Putamen (tissue), 1 donor: ENCODE measurements around the gene WASL.

Experiments used
- DNase-seq: peaks from one replicate; pipeline ENCODE4 v3.0.0-alpha.2; 2016; ENCODE audit warnings: low spot score

WASL gene

GRCh38 chr7:123690550-123690949 lies 58.3 kb downstream of the WASL start:
- DNase-seq: no peak

- DNase-seq: no peak
Measured at GRCh38 chr7:123689250-123689649, 59.6 kb downstream of the WASL start.

GRCh38 chr7:123687727-123688126 lies 61.1 kb downstream of the WASL start:
- DNase-seq: no peak

DNA sequence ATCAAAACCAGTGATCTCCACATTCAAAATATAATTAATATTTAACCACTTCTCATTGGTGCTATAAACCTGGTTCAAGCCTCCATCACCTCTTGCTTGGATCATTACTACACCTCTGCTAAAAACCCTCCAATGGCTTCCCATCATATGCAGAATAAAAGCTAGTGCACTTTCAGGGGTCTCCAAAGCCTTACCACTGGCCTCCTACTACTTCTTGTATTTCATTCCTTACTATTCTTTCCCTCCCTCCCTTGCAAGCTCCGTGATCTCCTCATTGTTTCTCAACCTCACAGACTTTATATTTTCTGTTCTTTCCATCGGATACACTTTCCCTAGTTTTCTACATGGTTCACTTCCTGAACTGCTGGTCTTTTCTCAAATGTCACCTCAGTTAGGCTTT lies 61.6 kb downstream of the WASL start:
- no peak for DNase-seq

DNA sequence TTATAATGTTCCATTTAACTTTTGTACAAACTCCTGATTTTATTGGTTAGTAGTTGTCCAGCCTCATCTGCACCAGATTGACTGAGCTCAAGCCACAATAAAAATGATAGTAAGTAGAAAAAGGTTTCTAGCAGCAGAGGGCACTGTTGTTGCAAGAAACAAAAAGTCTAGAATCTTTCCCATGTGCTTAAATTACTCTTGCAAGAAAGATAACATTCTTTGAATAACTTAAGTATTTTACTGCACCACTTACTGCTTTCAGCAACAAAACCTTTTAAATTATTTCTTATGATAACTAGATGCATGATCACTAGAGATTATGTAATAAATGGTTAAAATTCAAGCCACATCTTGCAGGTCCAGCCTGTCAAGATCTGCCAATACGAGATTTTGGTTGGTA lies 66.1 kb downstream of the WASL start:
- DNase-seq: peak; percentile 18

- DNase-seq: no peak
Measured at GRCh38 chr7:123681561-123681960, 67.2 kb downstream of the WASL start.

- DNase-seq: no peak
Measured at GRCh38 chr7:123680580-123680979, 68.2 kb downstream of the WASL start.

DNA sequence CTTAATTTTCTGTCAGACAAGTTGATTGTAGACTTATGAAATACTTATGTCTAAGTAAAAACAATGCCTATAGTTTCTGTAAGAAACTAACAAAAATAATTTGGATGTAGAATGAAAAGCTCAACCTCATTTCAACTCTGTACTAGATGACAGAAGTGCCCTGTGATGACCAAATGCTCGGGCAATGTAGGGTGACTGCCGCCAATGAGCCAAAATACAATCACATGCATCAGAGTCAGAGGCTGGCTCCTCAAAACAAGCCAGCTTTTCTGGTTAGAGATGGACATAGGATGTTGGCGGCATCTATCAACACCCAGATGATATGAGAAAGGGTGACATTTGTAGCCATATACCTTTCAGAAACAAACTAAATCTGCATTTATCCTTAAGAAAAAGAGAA lies 69.2 kb downstream of the WASL start:
- DNase-seq: no peak

GRCh38 chr7:123677061-123677715 lies 71.6 kb downstream of the WASL start:
- no peak for DNase-seq

DNA sequence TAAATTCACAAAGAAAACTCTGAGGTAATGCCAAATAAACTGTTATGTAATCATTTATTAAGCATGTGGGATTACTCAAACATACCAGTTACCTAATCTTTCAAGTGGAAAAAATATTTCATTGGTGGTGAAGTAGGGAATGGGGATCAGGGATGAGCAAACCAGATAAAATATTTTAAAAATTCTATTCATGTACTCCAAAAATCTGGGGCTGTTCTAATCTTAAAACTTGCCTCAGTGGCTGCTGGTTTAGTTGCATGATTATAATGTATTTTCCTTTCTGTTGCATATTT lies 73.7 kb downstream of the WASL start:
- no peak for DNase-seq

GRCh38 chr7:123674399-123675180 lies 74.2 kb downstream of the WASL start:
- DNase-seq: no peak

DNA sequence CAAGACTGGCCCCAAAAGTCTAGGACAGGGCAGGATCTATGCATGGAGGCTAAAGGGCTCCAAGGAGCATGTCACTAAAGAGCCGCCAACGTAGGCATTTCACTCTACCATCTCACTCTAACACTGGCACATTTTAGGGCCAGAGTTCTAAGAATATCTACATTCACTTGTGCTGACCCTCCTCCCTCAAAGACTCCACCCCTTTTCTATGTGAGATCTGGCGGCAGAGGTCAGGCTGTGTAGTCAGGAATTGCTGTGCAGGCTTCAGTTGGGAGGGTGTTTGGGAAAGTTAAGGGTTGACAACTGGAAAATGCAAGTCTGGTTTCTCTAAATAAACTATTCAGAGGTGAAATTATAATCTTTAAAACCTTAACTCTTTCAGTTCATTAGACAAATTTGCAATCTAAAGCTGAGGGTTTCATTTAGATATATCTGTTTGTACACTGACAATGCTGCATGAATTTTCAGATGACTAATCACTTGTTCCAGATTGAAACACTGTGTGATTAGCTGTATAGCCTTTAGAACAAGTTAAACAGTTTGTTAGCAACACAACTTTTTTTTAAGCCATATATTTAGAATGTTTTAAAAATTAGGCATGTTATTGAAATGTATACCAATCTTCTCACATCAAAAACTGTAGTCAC lies 74.9 kb downstream of the WASL start:
- no peak for DNase-seq

DNA sequence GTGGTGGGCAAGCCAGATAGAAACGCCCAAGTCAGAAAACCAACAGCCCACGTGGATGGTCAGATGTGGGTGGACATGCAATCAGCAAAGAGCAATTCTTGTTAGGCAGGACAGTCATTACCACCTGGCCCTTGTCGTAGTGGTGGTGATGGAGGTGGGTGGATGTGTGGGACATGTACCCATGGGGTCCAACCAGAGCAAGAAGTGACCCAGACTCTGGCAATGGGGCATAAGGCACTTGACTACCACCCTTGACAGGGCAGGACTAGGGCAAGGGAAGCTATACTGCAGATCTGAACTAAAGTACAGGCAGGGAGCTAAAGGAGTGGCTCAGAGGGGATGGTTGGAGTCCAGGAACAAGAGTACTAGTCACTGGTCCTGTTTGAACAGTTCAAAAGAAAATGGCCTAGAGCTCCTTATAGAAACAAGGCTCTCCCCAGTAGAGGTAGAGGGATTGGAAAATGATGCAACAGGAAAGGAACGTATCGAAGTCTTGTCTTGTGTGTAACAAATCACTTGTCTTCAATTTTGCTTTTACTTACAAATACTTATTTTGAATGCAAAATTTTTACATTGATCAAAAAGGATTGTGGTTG lies 75.6 kb downstream of the WASL start:
- DNase-seq: no peak

DNA sequence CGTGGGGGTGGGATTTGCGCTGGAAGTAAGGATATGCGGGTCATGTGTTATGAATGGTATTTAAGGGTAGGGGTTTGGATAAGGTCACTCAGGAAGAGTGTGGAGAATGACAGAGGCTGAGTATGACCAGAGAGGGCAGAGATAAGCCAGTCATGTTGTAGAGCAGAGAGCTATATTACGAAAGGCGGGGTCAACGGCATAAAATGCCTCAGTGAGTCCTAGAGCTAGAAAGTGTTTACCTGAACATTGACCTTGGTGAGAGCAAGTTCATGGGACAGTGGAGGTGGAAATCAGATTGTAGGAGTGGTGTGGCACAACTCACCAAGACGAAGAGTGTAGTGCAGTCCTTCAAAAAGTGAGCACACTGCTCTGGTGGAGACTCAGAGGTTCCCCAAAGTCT lies 79.3 kb downstream of the WASL start:
- no peak for DNase-seq

DNA sequence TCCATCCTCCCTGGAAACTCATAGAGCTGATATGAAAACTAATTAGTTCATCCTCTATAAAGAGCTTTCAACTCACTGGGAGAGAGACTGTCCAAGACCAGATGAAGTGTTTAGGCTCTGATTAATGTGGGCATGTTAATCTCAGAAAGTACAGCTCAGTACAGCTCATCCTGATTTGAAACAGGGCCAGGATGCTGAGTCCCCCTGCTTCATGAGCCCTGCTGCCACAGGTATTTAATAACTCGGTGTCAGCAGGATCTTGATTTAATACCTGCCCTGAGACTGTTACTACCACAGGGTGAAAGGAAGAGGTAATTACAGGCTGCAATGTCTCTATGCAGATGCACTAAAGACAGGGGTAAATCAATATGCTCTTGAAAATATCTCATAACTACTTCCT lies 82.3 kb downstream of the WASL start:
- no peak for DNase-seq

DNA sequence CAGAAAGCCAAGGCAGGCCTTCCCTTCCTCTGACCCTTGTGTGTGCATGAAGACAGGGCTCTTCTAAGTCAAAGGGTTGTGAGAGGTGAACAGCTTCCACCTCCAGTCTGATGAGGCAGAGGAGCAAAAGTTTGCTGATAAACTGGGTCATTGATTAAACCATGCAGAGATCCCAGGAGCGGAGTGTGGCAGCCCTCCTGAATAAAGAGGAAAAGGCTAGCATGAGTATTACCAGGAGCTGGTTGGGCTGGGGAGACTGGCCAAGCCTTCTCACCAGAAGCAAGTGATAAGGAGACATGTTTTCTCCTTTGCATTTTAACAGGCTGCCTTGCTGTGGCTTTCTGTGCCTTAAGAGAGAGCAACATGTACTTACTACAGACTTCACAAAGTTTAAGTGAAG lies 82.9 kb downstream of the WASL start:
- no peak for DNase-seq

- no peak for DNase-seq
Measured at GRCh38 chr7:123665157-123665556, 83.6 kb downstream of the WASL start.

DNA sequence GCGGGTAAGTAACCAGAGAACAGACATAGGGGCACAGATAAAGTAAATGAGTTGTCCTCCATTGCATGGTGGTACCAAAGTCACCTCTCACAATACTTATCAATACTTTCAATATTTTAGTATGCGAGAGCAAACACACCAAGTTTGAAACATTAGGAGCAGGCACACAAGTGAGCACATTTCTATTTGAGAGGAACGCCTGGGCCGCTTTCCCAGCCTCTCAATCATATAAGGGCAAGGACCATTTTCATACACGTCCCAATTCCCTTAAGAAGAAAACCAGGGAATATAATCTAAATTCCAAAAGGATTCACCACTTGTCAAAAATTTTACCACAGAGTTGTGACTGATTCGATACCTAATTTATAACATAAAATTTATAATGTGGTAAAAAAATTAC lies 85.6 kb downstream of the WASL start:
- DNase-seq: no peak

- DNase-seq: no peak
Measured at GRCh38 chr7:123662755-123663154, 86.0 kb downstream of the WASL start.

DNA sequence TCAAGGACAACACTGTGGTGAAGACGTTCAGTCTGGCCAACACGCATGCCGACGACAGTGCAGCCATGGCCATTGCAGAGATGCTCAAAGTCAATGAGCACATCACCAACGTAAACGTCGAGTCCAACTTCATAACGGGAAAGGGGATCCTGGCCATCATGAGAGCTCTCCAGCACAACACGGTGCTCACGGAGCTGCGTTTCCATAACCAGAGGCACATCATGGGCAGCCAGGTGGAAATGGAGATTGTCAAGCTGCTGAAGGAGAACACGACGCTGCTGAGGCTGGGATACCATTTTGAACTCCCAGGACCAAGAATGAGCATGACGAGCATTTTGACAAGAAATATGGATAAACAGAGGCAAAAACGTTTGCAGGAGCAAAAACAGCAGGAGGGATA lies 86.5 kb downstream of the WASL start:
- no peak for DNase-seq

DNA sequence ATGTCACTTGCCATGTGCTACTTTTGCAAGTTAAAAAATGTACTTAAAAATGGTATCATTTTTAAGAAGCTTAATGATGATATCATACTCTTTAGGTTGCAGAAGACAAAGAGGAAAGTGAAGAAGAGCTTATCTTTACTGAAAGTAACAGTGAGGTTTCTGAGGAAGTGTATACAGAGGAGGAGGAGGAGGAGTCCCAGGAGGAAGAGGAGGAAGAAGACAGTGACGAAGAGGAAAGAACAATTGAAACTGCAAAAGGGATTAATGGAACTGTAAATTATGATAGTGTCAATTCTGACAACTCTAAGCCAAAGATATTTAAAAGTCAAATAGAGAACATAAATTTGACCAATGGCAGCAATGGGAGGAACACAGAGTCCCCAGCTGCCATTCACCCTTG lies 87.0 kb downstream of the WASL start:
- no peak for DNase-seq

- DNase-seq: no peak
Measured at GRCh38 chr7:123660514-123661354, 88.1 kb downstream of the WASL start.
